ENCODE measurements around the gene EIF4A3. TPM values are rescaled to one million over a fixed set of nuclear protein-coding genes. Genes with fewer than 3 reads are reported as not detected.
"Not testable (repeated sequence)": the region's sequence is repeated elsewhere in the genome, so short reads cannot be mapped to it uniquely, and the experiment has no call there.

Gene EIF4A3
- total RNA-seq, 2 experiments from 2014 or later, result 106 to 115 TPM

DNA sequence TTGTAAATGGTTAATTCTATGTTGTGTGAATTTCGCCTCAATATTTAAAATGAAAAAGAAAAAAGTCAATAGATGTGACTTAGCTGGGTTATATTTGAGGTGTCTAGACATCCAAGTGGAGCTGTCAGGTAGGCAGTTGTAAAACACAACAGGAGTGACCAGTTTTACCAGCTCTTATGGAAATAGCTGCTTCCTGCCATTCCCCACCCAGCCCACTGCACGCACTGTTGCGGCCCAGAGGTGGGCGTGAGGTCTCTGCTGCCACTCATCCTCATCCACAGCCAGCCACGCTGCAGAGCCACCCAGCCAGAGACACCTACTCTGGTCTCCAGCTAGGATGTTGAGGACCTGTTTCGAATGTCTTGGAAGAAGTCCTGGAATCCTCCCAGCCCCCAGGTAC lies 19.5 kb upstream of the EIF4A3 start:
- Mint-ChIP-seq H3K36me3 (no peaks in the 10 kb centered on the region), H3K4me3 (no peak overlapping the region), H3K27me3 (peaks cover 11% of the 10 kb centered on the region), H3K9me3 (no peaks in the 10 kb centered on the region), H3K27ac (no peak overlapping the region), H3K4me1 (no peaks in the 10 kb centered on the region)
- DNase-seq, result no peak
- no peak for ATAC-seq (ENCODE audit: low read depth)
- POLR2A ChIA-PET, result interaction anchor here (0.6 kb wide), 1 partner anchor 185 kb away, joined by 3 read pairs; no protein-coding TSS in a partner anchor

DNA sequence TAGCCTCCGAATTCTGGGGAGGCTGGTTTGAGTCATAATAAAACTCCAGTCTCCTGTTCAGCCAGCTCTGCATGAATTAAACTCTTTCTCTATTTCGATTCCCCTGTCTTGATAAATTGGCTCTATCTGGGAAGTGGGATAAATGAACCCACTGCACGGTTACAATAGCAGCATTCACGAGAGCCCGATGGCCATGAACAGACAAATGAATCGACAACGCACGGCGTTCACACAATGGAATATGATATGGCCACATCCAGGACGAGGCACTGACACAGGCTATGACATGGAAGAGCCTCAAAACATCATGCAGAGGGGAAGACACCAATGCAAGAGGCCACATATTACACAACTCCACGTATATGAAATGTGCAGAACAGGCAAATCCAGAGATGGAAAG lies 17.3 kb upstream of the EIF4A3 start:
- no peaks in the 10 kb centered on the region for H3K36me3 Mint-ChIP-seq
- DNase-seq (no peak), ATAC-seq (ENCODE audit: low read depth) (no peak)
- H3K27me3 Mint-ChIP-seq, result peaks cover 28% of the 10 kb centered on the region
- no peaks in the 10 kb centered on the region for H3K9me3 Mint-ChIP-seq
- H3K4me1 Mint-ChIP-seq, result peaks cover 2% of the 10 kb centered on the region
- POLR2A ChIA-PET, result interaction anchor here (0.7 kb wide), 1 partner anchor 30 kb away, joined by 5 read pairs; no protein-coding TSS in a partner anchor
- H3K27ac Mint-ChIP-seq, result no peak overlapping the region
- no peak overlapping the region for H3K4me3 Mint-ChIP-seq

DNA sequence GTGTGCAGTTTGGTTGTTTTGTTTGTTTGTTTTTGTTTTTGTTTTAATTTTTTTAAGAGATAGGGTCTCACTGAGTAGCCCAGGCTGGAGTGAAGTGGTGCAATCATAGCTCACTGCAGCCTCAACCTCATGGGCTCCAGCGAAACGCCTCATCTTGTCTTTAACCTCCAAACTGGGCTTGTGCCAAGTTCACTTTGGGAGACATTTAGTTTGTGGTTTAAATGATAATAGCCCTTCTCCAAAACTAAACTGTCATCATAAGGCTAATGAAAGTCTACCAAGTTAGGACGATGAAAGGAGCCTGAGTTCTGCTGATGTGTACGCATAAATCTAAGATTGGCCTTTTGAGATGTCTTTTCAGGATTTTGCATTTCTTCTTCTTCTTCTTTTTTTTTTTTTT lies 16.4 kb upstream of the EIF4A3 start:
- H3K4me1 Mint-ChIP-seq, result peaks cover 2% of the 10 kb centered on the region
- no peak for ATAC-seq (ENCODE audit: low read depth)
- peaks cover 33% of the 10 kb centered on the region for H3K27me3 Mint-ChIP-seq
- DNase-seq, result no peak
- no peak overlapping the region for H3K27ac Mint-ChIP-seq
- H3K36me3 Mint-ChIP-seq, result no peaks in the 10 kb centered on the region
- H3K9me3 Mint-ChIP-seq, result no peaks in the 10 kb centered on the region
- POLR2A ChIA-PET, result interaction anchor here (0.6 to 0.7 kb wide), 2 partner anchors 9 to 29 kb away, joined by 4 to 5 read pairs; no protein-coding TSS in a partner anchor
- no peak overlapping the region for H3K4me3 Mint-ChIP-seq

DNA sequence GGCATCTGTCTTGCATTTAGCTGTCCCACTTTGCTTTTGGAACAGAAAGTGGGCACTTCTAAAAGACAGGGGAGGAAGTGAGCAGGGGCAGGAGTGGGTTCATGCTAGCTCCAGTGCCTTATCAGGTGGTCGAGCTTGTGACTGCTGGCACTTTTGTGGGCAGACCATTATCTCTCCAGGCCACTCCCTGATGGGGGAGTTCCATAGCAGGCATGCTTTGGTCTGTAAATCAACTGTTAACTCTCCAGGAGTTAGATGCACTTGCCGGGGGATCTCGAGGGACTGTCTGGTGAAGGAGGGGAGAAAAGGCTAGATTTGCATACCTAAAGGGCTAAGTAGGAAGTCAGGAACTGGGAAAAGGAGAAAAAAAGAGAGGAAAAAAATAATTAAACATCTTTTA lies 13.6 kb upstream of the EIF4A3 start:
- H3K9me3 Mint-ChIP-seq, result peaks cover 7% of the 10 kb centered on the region
- peaks cover 37% of the 10 kb centered on the region for H3K27me3 Mint-ChIP-seq
- no peak for DNase-seq
- POLR2A ChIA-PET, result no interaction called here
- H3K4me3 Mint-ChIP-seq, result no peak overlapping the region
- peaks cover 1% of the 10 kb centered on the region for H3K36me3 Mint-ChIP-seq
- H3K4me1 Mint-ChIP-seq, result peaks cover 2% of the 10 kb centered on the region
- ATAC-seq (ENCODE audit: low read depth), result no peak
- H3K27ac Mint-ChIP-seq, result no peak overlapping the region

DNA sequence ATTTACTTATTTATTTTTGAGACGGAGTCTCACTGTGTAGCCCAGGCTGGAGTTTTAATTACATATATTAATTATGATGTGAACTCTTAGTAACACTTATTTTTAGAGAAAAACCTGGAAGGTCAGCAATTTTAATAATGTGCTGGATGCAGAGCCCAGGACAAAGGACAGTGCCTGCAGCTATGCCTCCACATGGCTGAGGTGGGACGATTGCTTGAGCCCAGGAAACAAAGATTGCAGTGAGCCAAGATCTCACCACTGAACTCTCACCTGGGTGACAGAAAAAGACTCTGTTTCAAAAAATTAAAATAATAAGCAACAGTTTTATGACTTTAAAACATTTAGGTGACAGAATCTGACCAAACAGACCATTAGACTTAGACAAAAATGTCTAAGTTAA lies 11.9 kb upstream of the EIF4A3 start:
- H3K9me3 Mint-ChIP-seq, result peaks cover 9% of the 10 kb centered on the region
- H3K27me3 Mint-ChIP-seq, result peaks cover 30% of the 10 kb centered on the region
- H3K4me1 Mint-ChIP-seq, result peaks cover 2% of the 10 kb centered on the region
- no peak overlapping the region for H3K27ac Mint-ChIP-seq
- no peak for ATAC-seq (ENCODE audit: low read depth)
- H3K4me3 Mint-ChIP-seq, result no peak overlapping the region
- DNase-seq, result no peak
- POLR2A ChIA-PET, result no interaction called here
- H3K36me3 Mint-ChIP-seq, result peaks cover 1% of the 10 kb centered on the region

DNA sequence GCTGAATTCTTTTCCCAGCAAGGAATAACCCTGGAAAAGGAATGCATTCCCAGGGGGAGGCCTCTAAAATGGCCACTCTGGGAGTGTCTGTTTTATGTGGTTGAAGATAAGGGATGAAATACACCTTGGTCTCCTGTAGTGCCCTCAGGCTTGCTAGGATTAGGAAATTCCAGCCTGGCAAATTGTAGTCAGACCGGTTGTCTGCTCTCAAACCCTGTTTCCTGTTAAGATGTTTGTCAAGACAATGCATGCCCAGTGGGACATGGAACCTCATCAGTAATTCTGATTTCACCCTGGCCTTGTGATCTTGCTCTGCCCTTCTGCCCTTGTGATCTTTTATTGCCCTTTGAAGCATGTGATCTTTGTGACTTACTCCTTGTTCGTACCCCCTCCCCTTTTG lies 8.7 kb upstream of the EIF4A3 start:
- H3K4me3 Mint-ChIP-seq; H3K27ac Mint-ChIP-seq; ATAC-seq (ENCODE audit: low read depth); H3K36me3 Mint-ChIP-seq; DNase-seq; POLR2A ChIA-PET: not testable (repeated sequence)
- Mint-ChIP-seq H3K27me3 (peaks cover 22% of the 10 kb centered on the region), H3K9me3 (peaks cover 17% of the 10 kb centered on the region), H3K4me1 (peaks cover 14% of the 10 kb centered on the region)

DNA sequence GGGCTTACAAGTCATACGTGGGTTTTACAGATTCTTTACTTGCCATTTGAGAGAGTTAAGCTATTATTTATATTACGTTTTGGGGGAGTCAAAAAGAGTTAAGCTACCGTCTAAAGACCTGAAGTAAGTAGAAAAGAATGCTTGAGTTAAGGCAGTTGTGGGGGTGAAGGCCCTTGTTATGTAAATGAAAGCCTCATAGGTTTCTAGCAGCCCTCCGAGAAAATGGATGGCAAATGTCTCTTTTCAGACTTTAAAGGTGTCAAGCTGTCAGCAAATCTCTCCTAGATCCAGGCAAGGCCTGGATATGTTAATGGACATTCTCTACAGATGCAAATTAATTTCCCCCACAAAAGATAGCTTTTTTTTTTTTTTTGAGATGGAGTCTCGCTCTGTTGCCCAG lies 7.2 kb upstream of the EIF4A3 start:
- Mint-ChIP-seq H3K27ac (no peak overlapping the region), H3K27me3 (peaks cover 9% of the 10 kb centered on the region), H3K4me1 (peaks cover 14% of the 10 kb centered on the region), H3K36me3 (peaks cover 9% of the 10 kb centered on the region), H3K4me3 (no peak overlapping the region), H3K9me3 (peaks cover 17% of the 10 kb centered on the region)
- DNase-seq (no peak), ATAC-seq (ENCODE audit: low read depth) (no peak)
- POLR2A ChIA-PET, result interaction anchor here (0.7 kb wide), 1 partner anchor 9 kb away, joined by 4 read pairs; no protein-coding TSS in a partner anchor

DNA sequence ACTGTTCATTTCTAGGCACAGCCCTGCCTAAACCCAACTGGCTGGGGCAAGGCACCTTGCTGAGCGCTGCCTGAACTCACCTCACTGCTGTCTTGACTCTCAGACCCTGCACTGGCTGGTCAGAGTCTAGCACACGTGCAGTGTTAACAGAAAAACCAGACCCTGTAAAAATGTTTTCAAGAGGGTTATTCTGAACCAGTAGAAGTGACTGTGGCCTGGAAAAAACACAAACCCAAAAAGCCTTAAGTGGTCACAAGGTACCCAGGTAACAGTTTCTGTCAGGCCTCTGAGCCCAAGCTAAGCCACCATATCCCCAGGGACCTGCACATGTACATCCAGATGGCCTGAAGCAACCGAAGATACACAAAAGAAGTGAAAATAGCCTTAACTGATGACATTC lies 6.1 kb upstream of the EIF4A3 start:
- ATAC-seq (ENCODE audit: low read depth) (no peak), DNase-seq (no peak)
- Mint-ChIP-seq H3K4me3 (no peak overlapping the region), H3K36me3 (peaks cover 9% of the 10 kb centered on the region), H3K4me1 (peaks cover 16% of the 10 kb centered on the region), H3K9me3 (peaks cover 17% of the 10 kb centered on the region), H3K27me3 (peaks cover 5% of the 10 kb centered on the region), H3K27ac (no peak overlapping the region)
- POLR2A ChIA-PET, result no interaction called here

DNA sequence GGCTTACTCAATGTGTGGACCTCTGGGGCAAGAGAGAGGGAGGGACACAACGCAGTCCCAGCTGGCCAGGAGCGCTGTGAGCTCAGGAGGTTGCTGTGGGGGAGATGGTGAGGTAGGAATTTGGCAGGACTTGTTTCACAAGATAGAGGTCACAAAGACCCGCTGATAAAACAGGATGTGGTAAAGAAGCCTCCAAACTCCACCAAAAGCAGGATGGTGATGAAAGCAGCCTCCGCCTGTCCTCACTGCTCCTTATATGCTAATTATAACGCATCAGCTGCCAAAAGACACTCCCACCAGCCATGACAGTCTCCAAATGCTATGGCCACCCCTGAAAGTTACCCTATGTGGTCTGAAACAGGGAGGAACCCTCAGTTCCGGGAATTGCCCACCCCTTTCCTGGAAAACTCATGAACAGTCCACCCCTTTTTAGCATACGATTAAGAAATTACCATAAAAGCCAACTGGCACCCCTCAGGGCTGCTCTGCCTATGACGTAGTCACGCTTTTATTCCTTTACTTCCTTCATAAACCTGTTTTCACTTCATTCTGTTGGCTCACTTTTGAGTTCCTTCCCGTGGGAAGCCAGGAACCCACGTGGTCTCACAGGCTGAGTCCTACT lies 5.3 kb upstream of the EIF4A3 start:
- POLR2A ChIA-PET, result no interaction called here
- H3K36me3 Mint-ChIP-seq, result peaks cover 9% of the 10 kb centered on the region
- H3K27ac Mint-ChIP-seq, result peak overlapping the region; percentile 42
- DNase-seq, result no peak
- peaks cover 5% of the 10 kb centered on the region for H3K27me3 Mint-ChIP-seq
- no peak overlapping the region for H3K4me3 Mint-ChIP-seq
- H3K9me3 Mint-ChIP-seq, result peaks cover 17% of the 10 kb centered on the region
- H3K4me1 Mint-ChIP-seq, result peaks cover 19% of the 10 kb centered on the region
- ATAC-seq (ENCODE audit: low read depth), result no peak

DNA sequence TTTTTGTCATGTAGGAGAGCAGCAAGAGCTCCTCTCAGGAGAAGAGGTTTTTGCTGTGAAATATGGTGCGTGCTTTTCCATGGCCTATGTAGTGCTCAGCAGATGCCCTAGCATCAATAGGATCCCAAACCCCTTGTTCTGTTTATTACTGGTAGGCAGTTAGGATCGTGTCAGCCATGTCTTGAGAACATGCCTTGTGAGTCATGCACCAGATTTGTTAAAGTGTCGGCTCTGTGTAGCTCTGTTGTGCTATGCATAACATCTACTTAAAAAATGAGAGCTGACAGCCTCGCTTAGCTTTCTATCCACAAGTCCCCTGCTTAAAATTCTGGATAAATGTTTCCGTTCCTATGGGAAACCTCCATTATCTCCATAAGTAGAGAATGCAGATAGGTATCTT lies 4.4 kb upstream of the EIF4A3 start:
- ATAC-seq (ENCODE audit: low read depth) (no peak), DNase-seq (no peak)
- POLR2A ChIA-PET, result no interaction called here
- H3K4me3 Mint-ChIP-seq, result no peak overlapping the region
- peaks cover 9% of the 10 kb centered on the region for H3K36me3 Mint-ChIP-seq
- peaks cover 5% of the 10 kb centered on the region for H3K27me3 Mint-ChIP-seq
- H3K27ac Mint-ChIP-seq, result no peak overlapping the region
- H3K9me3 Mint-ChIP-seq, result peaks cover 15% of the 10 kb centered on the region
- peaks cover 19% of the 10 kb centered on the region for H3K4me1 Mint-ChIP-seq

DNA sequence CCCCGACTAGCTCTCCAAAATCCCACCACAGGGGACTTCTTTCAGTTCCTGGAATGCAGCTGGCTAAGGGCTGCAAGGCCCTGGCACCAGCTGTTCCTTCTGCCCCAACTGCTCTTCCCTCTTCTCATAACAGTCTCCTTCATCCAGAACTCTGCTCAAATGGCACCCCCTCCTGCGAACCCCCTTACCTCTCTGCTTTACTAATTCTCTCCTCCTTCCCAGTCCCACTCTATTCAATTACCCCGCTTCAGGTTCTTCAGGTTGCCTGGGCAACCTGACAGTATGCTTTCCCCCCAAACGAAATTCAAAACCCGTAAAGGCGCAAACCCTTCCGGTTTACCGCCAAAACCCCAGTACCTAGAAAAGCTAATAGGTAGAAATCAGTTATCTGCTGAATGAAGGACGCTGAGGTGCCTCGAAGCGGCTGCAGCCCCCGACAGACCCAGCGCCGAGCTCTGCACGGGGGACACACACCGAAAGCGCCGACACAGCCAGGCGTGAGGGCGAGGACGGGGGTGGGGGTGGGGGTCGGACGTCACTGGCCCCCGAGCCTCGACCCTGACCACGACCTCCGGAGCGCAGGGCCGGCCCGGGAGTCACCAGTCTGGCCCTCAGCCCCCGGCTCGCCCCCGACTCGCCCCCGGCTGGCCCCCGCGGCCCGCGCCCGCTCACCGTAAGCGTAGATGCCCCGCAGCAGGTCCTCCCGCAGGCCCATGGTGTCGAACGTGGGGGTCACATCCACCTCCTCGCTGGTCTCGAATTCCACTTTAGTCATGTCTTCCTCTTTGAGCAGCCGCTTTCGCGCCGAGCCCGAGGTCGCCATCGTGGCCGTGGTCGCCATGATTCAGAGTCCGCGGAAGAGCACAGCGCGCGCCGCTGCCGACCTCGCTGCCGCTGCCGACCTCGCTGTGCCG lies 550 bp downstream of the EIF4A3 start:
- POLR2A ChIA-PET, result interaction anchor here (0.9 to 2.1 kb wide), 5 partner anchors 10 to 128 kb away, joined by 3 to 19 read pairs (median 6); partner anchors contain the start of genes GAA and RNF213
- H3K27ac Mint-ChIP-seq, result peak overlapping the region; percentile 97
- no peak for DNase-seq
- H3K27me3 Mint-ChIP-seq, result no peaks in the 10 kb centered on the region
- peak overlapping the region; percentile 97 for H3K4me3 Mint-ChIP-seq
- H3K9me3 Mint-ChIP-seq, result no peaks in the 10 kb centered on the region
- ATAC-seq (ENCODE audit: low read depth), result peak; percentile 11
- peaks cover 13% of the 10 kb centered on the region for H3K36me3 Mint-ChIP-seq
- H3K4me1 Mint-ChIP-seq, result peaks cover 22% of the 10 kb centered on the region

DNA sequence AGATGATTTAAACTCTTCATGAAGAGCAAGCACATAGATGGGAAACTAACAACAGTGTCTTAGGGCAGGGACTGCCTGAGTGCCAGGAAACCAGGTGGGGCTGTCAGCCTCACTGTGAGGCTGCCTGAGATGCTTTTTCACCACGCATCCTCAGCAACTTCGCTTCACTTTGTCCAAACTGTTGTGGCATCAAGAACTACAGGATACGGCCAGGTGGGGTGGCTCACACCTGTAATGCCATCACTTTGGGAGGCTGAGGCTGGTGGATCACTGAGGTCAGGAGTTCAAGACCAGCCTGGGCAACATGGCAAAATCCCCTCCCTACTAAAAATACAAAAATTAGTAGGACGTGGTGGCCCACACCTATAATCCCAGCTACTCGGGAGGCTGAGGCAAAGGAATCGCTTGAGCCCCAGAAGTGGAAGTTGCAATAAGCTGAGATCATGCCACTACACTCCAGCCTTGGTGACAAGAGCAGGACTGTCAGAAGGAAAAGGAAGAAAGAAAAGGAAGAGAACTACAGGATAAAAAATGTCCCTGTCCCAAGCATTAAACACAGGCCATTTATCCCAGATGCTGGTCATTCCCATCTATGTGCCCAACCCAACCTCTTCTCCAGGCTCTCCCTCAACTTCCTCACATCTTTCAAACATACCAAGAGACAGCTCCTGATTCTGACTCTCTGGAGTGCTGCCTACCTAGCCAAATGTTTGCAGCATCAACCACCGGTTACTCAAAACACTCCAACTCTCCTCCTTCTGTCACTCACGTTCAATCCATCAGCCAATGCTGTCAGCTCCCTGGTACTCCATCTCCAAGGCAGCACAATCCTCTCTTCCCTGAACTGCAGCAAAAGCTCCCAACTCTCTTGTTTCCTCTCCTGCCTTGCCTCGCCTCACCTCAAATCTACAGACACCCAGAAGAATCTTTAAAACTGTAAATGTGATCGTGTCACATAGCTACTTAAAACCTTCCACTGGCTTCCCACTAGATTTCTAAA lies 1.6 kb downstream of the EIF4A3 start:
- Mint-ChIP-seq H3K4me3 (peak overlapping the region; percentile 96), H3K36me3 (peaks cover 15% of the 10 kb centered on the region), H3K27ac (peak overlapping the region; percentile 83), H3K27me3 (no peaks in the 10 kb centered on the region), H3K9me3 (no peaks in the 10 kb centered on the region), H3K4me1 (peaks cover 24% of the 10 kb centered on the region)
- POLR2A ChIA-PET, result interaction anchor here (0.9 to 2.1 kb wide), 6 partner anchors 9 to 129 kb away, joined by 3 to 19 read pairs (median 6); partner anchors contain the start of genes GAA and RNF213
- no peak for DNase-seq
- ATAC-seq (ENCODE audit: low read depth), result no peak

DNA sequence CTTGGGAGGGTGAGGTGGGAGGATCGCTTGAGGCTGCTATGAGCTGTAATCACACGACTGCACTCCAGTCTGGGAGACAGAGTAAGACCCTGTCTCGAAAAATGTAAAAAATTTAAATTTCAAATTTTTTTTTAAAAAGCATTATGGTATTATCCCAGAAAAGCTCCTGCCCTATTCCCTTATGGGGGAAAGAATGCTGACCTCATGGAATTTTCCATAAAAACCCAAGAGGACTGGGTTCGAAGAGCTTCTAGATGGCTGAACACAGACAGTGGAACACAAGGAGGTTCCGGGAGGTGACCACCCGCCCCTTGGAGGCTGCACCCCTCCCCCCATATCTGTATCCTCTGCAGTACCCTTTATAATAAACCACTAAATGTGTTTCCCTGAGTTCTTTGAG lies 4.0 kb downstream of the EIF4A3 start:
- no peak for ATAC-seq (ENCODE audit: low read depth)
- no peak overlapping the region for H3K27ac Mint-ChIP-seq
- no peaks in the 10 kb centered on the region for H3K9me3 Mint-ChIP-seq
- peaks cover 28% of the 10 kb centered on the region for H3K36me3 Mint-ChIP-seq
- no peak overlapping the region for H3K4me3 Mint-ChIP-seq
- H3K27me3 Mint-ChIP-seq, result no peaks in the 10 kb centered on the region
- no peak for DNase-seq
- POLR2A ChIA-PET, result interaction anchor here (0.6 to 2.9 kb wide), 2 partner anchors 41 to 1569 kb away, joined by 8 to 16 read pairs; partner anchors contain the start of gene GAA
- peaks cover 21% of the 10 kb centered on the region for H3K4me1 Mint-ChIP-seq

All from activated naive CD8-positive, alpha-beta T cell treated with anti-CD3 and anti-CD28 coated beads, Interleukin-2, amount 10 ng/mL, durations not matched to agents 7 days and 5 days (primary cell).